GM21360 (cell line): ENCODE data around the gene IL25.

ENCODE experiments used
- ATAC-seq: cut with Tn5 transposase; IDR thresholded peaks from one replicate; pipeline ENCODE4 v1.9.1; 2021; ENCODE audit warnings: mild to moderate bottlenecking, moderate library complexity; ENCODE audit not compliant: unreplicated experiment

Gene IL25

DNA sequence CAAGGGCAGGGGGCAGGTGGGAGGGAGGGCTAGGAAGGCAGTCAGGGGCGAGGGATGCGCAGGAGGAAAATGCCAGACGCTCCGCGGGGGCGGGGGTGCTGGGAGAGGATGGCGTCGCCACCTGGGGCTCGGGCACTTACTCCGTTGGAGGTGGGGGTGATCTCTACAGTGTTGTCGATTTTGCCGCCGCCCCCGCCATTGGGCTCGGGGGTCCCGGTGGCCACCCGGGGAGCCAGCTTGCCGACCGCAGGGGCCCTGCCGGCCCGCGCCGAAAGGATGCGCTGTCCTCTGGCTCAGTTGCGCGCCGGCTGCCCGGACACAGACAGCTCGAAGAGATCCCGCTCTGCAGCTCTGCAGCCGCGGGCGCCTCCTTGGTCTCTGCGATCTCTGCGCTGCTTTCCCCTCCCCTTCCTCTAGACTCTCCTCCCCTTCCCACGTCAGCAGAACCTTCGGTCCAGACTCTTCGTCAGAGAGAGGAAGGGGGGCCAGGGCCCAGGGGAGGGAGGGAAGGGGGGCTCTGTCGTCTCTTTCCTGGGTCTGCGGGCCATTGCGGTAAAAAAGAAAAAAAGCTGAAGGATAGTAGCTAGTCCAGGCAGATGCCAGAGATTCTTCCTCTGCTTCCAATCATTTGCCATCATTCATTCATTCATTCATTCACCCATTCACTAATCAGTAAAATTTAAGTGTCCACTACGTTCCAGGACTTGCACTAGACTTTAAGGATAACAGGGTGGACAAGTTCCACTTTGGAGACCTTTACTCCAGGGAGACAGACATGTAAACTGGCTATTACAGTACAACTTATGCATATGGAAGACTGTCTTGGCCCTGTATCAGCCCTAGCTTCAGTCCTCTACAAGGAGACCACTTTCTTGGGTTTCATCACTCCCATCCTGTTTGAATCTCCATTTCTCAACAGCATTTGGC lies 19.8 kb upstream of the IL25 start, which contains the start of gene SLC22A17:
Gene SLC22A17 (minus strand): TSS at position 382 of the 927 bp plus-strand sequence.
- no peak for ATAC-seq

- ATAC-seq, result no peak
Observed at GRCh38 chr14:23353433-23353780, 19.2 kb upstream of the IL25 start.

DNA sequence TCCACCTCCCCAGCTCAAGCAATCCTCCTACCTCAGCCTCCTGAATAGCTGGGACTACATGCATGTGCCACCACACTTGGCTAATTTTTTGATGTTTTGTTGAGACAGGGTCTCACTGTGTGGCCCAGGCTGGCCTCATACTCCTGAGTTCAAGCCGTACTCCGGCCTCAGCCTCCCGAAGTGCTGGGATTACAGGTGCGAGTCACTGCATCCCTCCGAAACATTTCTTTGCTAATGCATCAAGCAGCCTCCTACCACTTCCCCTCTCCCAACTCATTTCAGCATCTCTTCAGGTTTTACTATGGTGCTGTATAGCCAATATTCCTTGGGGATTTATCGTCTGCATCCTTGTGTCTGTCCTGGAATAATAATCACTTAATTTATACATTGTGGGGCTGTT lies 17.6 kb upstream of the IL25 start:
- no peak for ATAC-seq

GRCh38 chr14:23355871-23356435 lies 16.7 kb upstream of the IL25 start:
- ATAC-seq, result no peak

GRCh38 chr14:23356662-23357061 lies 15.9 kb upstream of the IL25 start:
- no peak for ATAC-seq

GRCh38 chr14:23357261-23357660 lies 15.3 kb upstream of the IL25 start:
- ATAC-seq, result no peak

GRCh38 chr14:23358042-23358441 lies 14.6 kb upstream of the IL25 start:
- no peak for ATAC-seq

GRCh38 chr14:23358553-23359166 lies 13.9 kb upstream of the IL25 start:
- no peak for ATAC-seq

DNA sequence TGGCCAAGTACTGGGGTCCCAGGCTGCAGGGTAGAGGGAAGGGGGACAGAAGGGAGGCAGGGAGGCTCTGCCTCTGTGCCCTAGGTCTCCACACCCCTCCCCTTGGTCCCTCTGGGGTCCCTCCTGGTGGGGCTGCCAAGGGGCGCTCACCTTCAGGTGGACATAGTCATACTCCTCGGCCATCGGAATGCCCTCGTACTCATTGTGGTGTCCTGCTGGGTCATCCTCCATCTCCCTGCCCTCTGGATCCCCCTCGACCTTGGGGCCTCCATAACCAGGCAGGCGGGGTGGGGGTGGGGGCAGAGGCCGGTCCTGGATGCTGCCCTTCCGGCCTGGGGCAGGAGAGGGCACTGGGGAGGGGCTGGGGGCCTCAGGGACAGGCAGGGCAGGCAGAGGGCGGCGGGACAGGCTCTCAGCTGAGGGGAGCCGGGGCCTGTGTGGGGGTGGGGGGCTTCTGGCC lies 13.4 kb upstream of the IL25 start:
- no peak for ATAC-seq

DNA sequence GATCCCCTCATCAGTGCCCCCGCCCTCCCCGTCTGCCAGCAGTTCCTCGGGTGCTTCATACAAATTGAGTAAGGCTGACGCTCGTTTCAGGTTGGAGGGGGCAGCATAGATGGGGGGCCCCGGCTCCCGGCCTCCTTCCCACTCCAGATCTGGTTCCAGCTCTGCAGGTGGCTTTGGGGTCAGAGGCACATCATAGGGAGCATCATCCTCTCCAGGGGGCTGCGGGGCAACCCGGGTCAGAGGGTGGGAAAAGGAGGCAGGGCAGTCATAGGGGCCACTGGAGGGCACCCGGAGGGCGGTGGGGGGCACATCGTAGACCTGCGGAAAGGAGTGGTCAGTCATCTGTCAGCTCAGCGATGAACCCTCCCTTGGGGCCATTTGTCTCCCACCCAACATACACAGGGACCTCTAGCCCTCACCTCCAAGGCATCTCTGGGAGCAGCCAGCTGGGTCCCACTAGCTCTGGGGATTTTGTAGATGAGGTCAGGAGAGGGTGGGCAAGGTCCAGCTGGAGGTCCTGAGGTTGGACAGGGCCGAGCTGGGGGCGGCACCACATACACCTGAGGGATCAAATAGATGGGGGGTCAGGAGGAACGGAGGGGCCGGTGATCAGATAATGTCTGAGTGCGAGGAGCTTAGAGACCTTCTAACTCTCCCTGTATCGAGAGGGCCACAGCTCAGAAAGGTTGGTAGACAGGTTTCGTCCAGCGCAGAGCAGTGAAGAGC lies 12.7 kb upstream of the IL25 start:
- ATAC-seq, result no peak

DNA sequence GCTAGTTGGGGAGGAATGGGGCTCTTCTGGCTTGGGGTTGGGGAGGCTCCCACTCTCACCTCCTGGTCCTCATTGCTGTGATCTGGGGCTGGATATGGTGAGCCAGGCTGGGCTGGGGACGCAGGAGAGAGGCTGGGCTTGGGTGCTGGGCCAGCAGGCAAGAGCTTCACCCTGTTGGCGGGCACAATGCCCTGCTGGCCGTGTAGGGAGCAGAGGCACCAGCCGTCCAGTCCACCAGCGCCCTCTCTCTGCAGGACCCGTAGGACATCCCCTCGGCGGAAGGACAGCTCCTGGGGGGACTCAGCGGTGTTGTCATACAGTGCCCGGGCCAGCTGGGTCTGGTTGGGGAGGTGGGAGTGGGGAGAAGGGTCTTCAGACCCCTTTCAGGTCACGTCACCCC lies 12.1 kb upstream of the IL25 start:
- ATAC-seq, result no peak

- ATAC-seq, result no peak
Observed at GRCh38 chr14:23361320-23361719, 11.3 kb upstream of the IL25 start.

DNA sequence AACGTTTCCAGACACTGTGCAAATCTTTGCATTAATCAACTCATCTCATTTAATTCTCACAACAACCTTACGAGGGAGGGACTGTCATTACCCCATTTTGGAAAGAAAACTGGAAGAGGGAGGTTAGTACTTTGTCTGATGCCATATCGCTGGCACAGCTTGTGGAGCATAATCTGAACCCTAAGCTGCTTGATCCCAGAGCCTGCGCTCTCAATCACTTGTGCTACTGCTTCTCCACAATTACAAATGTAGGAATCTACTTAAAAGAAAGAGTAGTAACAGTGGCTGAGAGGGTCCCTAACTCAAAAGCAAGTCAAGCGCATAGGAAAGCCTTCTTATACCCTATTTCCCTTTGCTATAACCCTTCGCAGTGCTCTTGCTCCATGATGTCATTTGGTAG lies 10.8 kb upstream of the IL25 start:
- no peak for ATAC-seq

DNA sequence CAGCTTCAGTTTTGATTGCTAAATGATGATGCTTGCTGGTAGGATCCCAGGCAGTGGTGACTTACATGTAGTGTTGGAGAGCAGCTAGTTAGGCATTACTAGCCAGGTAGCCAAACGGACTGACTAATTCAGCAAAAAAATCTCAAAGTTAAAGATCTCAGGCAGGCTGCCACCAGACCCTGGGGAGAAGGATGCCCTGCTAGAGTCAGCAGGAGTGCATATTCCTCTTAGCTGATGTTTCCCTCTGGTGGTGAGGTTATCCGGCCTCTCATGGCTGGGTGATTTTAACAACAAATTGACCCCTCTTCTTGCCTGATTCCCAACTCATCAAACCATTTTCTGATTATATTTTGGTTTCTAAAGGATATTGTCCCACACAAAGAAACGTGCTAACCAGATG lies 10.4 kb upstream of the IL25 start:
- ATAC-seq, result no peak

DNA sequence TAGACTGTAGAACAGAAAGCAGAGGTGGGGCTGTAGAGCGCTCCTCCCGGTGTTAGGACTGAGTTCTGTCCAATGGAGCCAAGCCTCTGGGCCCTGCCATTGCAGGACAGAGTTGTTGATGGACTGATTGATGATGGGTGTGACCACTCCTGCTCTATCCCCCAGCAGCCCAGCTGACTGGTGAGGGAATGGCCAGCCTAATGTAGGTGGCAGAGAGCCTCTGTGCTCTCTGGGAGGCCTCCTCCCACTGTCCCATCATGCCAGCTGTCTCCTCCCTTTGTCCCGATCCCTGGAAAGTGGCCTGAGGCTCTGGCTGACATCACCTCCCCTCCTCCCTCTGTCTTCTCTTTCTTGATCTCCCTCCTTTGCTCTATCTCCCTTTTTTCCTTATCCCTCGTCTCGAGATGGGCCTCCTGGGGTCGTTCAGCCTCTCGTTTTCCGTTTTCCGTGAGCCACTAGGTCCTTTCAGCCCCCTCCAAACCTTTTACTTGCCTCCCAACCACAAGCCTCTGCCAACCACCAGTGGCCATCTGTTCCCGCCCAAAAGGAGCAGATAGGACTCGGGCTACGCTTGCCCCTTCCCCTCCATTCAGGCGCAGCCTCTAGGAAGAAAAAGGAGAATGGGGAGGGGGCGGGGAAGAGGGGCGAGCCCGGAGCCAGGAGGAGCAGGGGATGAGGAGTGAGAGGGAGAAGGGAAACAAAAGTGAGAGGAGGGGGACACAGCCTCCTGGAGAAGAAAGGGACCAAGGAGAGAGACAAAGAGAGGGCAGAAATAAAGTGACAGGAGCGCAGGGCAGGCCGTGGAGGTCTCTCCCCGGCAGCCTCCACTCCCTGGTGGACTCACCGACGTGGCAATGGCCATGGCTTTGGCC lies 8.2 kb upstream of the IL25 start:
- no peak for ATAC-seq

GRCh38 chr14:23365036-23365731 lies 7.4 kb upstream of the IL25 start, which contains the start of gene EFS:
TSS of gene EFS (minus strand) at chr14:23365172. CDS start at chr14:23365025, 147 bp downstream.
- ATAC-seq, result no peak

- no peak for ATAC-seq
Observed at GRCh38 chr14:23365732-23366425, 6.7 kb upstream of the IL25 start.

DNA sequence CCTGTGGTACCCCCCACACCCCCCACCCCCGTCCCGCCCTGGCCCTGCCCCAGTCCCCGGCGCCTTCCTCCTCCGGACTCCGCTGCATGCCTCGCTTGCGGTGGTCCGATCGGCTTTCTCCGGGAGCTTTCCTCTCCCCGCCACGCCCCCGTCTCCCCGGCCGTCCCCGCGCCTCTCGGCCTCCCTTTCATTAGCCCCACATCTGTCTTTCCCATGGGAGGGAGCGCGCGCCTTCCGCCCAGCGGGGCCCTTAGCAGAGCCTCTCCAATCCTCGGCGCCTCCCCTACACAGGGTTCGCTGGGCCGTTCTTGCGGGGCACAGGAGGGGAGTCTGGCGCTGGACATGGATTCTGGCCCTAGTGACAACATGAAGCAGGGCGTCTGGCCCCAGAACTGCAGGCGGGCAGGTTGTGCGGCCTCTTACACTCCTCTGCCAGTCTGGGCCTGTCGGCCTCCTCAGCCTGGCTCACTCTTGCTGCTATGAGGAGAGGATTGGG lies 6.1 kb upstream of the IL25 start:
- no peak for ATAC-seq

GRCh38 chr14:23370221-23370620 lies 2.4 kb upstream of the IL25 start:
- no peak for ATAC-seq
